Endothelial cell of umbilical vein (primary cell): ENCODE results near the gene TTC34.

ENCODE experiments used
- CTCF ChIP-seq, 2 donors: IDR thresholded peaks; 1 replicate in 1 of 2; 2 replicates in 1 of 2; pipeline ENCODE4 v1.5.1; 2011; ENCODE audit warnings: low read length in 2 of 2, mild to moderate bottlenecking in 2 of 2, moderate library complexity in 2 of 2, control low read depth in 1 of 2, inconsistent platforms in 1 of 2, low read depth in 1 of 2; ENCODE audit not compliant: insufficient read depth in 1 of 2; ENCODE audit errors: extremely low read depth in 1 of 2
- EZH2 ChIP-seq: IDR thresholded peaks from 2 replicates; pipeline ENCODE4 v1.6.1; 2012; ENCODE audit warnings: borderline replicate concordance, low read depth, mild to moderate bottlenecking, moderate library complexity, low read length, inconsistent platforms; ENCODE audit not compliant: severe bottlenecking

DNA sequence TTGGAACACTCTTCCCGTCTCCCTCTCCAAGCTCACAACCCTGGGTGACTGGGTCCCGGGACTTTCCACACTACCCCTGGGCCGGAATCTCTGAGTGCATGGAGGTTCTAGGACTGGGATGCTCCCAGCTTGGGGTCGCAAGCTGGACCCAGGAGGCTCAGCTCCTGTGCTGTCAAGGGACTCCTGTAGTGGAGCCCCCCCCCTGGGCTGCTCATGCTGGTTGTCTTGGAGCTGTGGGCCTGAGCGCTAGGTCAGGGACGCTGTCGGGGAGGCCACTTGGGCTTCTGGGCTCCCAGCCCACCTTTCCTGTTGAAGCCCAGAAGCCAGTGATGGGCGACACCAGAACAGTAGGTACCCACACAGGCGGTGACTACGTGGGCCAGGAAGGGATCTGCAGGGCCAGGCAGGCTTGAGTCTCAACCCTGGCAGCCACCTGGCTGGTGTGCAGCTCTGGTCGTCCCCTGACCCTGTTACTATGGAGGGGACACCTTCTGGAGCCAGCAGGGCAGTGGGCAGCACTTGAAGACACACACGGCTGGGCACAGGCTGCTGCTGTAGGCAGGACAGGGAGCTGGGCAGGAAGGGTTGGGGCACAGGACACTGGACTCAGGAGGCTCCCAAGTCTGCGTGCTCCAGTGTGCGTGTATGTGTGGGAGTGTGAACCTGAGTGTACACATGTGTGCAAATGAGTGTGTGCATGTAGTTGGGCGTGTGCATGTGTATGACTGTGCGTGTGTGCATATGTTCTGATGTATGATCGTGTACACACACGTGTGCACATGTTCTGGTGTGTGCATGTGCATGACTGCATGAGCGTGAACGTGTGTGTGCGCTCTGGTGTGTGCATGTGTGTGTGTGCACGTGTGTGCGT is 171.6 kb downstream of the TTC34 start:
- no peak for TF ChIP-seq EZH2
- no peak for TF ChIP-seq CTCF (IDR thresholded peaks at IDR 0.05; ENCODE audit: extremely low read depth in 1 of 2, insufficient read depth in 1 of 2, low read depth in 1 of 2, low read length in 2 of 2)
